Inferior parietal cortex (tissue), 1 donor: Measurements from ENCODE around the gene OR12D2.
"Not testable (repeated sequence)": the region's sequence is repeated elsewhere in the genome, so short reads cannot be mapped to it uniquely, and the experiment has no call there.

ENCODE experiments used
- DNase-seq: peaks from one replicate; pipeline ENCODE4 v3.0.0-alpha.2; 2016; ENCODE audit errors: extremely low spot score

The OR12D2 gene, protein sequence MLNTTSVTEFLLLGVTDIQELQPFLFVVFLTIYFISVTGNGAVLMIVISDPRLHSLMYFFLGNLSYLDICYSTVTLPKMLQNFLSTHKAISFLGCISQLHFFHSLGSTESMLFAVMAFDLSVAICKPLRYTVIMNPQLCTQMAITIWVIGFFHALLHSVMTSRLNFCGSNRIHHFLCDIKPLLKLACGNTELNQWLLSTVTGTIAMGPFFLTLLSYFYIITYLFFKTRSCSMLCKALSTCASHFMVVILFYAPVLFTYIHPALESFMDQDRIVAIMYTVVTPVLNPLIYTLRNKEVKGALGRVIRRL

GRCh38 chr6:29395331-29395730 lies at the start of gene OR12D2:
Gene OR12D2, plus strand, starts transcription at chr6:29395631. Its CDS starts 1,069 bp downstream, at chr6:29396700.
- DNase-seq = no peak

DNA sequence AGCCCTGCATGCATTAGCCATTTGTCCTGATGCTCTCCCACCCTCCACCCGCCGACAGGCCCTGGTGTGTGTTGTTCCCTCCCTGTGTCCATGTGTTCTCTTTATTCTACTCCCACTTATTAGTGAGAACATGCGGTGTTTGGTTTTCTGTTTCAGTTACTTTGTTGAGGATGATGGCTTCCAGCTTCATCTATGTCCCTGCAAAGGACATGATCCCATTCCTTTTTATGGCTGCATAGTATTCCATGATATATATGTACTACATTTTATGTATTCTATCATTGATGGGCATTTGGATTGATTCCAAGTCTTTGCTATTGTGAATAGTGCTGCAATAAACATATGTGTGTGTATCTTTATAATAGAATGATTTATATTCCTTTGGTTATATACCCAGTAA lies 46.1 kb upstream of the OR12D2 start:
- not testable (repeated sequence) for DNase-seq

GRCh38 chr6:29354980-29355379 lies 40.5 kb upstream of the OR12D2 start:
- no peak for DNase-seq

- no peak for DNase-seq
These were observed 39.8 kb upstream of the OR12D2 start for GRCh38 chr6:29355603-29356002.

DNA sequence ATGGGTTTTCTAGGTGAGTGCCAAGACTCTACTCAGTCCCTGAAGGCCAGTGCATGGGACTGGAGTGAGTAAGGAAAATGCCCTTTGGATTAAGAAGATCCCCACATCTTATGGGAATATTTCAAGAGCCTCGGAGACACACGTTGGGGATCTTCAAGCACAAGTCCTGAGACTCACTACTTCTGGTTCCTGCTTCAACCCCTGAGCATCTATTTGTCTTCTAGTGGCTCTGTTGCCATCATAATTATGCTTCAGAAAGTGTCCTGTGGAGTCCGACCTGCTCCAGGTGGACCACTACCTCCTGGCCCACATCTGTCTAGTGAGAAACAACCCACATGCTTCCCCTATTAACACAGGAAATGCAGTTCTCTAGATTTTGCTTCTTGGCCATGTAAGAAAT lies 26.7 kb upstream of the OR12D2 start, which contains the start of gene OR5V1:
Gene OR5V1, minus strand, starts transcription at position 101 of the 400 bp plus-strand sequence. CDS start 12,670 bp downstream, outside the sequence.
- DNase-seq = no peak

- DNase-seq = no peak
These were observed 20.2 kb upstream of the OR12D2 start, which contains the start of gene OR12D3 for GRCh38 chr6:29375191-29375590. Gene OR12D3, minus strand, starts transcription at chr6:29375291. Its CDS starts 4 bp downstream, at chr6:29375287.

- DNase-seq = no peak
These were observed 19.4 kb upstream of the OR12D2 start for GRCh38 chr6:29376003-29376402.

DNA sequence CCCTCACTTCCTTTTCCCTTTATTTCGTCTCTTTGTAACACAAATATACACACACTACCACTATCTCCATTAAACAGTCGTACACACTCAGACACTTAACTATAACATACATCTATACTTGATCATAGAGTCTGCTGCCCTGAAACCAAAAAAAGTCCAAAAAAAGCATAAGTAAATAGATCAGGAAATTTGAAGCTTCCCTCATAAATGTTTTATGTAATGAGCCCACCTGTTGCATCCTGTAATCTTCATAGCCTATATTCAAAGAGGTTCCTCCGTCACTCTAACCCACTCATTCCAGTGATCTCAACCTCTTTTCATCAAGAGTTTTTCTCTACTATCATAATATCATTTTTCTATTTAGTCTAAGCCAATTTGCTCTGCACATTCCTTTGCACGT lies 6.9 kb upstream of the OR12D2 start:
- no peak for DNase-seq

DNA sequence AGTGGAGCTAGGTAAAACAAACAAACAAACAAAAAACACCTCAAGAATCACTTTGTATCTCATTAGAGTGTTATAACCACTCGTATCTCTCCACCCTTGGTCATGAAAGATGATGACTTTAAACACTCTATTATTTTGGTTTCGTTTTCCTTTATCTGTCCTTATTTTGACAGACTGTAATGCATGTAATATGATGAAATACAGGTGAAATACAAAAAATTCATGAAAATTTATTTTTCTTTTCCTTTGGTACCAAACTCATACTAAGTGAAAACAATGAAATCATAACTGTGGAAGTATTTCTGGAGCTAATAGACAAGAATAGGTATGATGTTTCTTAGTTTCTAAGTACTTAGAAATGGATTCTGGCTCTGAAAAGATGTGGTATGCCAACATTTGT lies 4.1 kb downstream of the OR12D2 start:
- DNase-seq = no peak

DNA sequence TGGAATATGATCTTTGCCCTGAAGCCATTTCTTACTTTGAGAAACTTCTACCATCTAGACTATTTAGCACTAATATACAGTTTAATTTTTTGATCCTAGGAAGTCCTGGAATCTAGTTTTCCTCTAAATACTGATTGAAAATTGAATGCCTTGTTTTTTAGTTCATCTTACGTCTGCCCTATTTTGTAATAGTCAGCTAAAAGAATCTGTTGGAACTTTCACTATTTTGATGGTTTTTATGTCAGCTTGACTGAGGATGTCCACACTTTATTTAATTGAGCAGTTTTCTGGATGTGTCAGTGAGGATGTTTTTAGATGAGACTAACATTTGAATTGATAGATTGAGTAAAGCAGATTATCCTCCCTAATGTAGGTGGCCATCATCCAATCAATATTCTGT lies 8.4 kb downstream of the OR12D2 start:
- no peak for DNase-seq

DNA sequence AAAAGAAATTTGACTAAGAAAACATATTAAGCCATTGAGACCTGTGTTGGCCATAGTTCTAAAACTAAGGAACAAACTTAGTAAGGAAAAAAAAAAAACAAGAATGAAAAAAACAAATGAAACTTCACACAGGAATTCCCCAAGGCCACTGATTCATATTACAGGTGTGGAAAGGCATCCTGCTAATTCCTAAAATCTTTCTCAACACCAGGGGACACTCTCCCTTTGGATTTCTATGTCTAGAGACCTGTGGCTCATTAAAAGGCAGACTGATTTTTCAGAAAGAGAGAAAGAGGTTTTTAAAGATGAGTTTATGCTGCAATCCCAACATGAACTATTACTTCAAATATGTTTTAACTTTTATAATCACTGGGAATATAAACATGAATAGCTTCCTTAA lies 19.2 kb downstream of the OR12D2 start, which contains the start of gene OR12D1:
Gene OR12D1, plus strand, starts transcription at position 341 of the 400 bp plus-strand sequence.
- no peak for DNase-seq

GRCh38 chr6:29419516-29419915 lies 24.1 kb downstream of the OR12D2 start:
- DNase-seq = no peak

- DNase-seq = no peak
These were observed 28.7 kb downstream of the OR12D2 start for GRCh38 chr6:29424168-29424567.

DNA sequence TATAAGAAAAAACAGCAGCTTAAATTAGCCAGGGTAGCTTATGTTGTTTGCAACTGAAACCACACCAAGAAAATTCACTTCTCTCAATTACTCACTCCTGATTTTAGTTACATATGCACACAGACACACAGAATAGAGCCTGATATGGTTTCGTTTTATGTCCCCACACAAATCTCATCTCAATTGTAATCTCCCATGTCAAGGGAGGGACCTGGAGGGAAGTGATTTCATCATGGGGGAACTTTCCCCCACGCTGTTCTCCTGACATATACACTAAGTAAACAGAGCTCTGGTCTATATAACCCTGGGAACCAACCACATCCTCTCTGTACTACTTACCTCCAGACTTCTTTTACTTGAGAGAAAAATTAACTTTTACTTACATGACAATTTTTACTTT lies 29.1 kb downstream of the OR12D2 start:
- DNase-seq = no peak

GRCh38 chr6:29425075-29425474 lies 29.6 kb downstream of the OR12D2 start:
- DNase-seq = no peak

DNA sequence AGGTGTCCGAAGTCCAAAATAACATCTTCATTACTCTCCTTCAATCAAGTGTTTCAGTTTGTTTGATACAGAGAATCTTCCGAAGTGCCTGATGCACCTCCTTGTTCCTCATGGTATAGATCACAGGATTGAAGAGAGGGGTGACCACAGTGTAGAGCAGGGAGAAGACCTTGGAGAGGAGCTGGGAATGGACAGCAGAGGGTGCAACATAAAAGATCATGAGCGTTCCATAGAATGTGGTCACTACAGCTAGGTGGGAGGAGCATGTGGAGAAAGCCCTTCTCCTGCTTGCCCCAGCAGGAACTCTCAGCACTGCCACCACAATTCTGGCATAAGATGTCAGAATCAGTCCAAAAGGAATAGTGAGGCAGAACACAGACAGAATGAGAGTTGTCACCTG lies 31.2 kb downstream of the OR12D2 start:
- no peak for DNase-seq

- DNase-seq = not testable (repeated sequence)
These were observed 41.3 kb downstream of the OR12D2 start for GRCh38 chr6:29436730-29437129.

DNA sequence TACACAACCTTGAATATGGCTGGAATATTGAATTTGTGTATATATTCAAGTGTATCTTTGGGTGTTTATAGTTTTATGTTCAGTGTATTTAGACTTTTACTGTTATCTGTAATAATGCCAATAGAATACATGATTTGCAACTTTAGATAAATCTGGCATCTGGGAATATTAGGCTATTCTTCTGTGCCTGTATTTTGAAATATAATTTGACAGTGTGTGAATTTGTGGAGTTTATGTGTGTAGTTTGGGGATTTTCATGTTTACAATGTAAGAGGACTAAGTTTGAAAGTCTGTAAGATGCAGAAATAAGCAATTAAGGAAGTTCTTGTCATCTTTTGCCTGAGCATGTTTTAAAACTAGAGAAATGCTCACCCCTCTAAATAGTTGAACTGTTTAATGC lies 43.6 kb downstream of the OR12D2 start, which contains the start of gene OR10C1:
Gene OR10C1, plus strand, starts transcription at position 301 of the 400 bp plus-strand sequence. CDS start 710 bp downstream, outside the sequence.
- DNase-seq = no peak

- no peak for DNase-seq
These were observed 47.3 kb downstream of the OR12D2 start for GRCh38 chr6:29442719-29443118.

DNA sequence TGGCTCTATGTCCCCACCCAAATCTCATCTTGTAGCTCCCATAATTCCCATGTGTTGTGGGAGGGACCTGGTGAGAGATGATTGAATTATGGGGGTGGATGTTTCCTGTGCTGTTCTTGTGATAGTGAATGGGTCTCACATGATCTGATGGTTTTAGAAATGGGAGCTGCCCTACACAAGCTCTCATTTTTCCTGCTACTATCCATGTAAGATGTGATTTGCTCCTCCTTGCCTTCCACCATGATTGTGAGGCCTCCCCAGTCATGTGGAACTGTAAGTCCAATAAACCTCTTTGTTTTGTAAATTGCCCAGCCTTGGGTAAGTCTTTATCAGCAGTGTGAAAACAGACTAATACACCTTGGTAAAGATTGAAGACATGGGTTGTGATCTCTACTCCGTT lies 48.6 kb downstream of the OR12D2 start:
- not testable (repeated sequence) for DNase-seq
